ENCODE measurements around the gene CENPP.

Gene CENPP

GRCh38 chr9:92513349-92513748 lies 187.6 kb downstream of the CENPP start:
- DNase-seq, result no peak

GRCh38 chr9:92514635-92515034 lies 188.9 kb downstream of the CENPP start:
- no peak for DNase-seq

- DNase-seq, result no peak
These were observed 190.8 kb downstream of the CENPP start for GRCh38 chr9:92516521-92516920.

- no peak for DNase-seq
These were observed 191.3 kb downstream of the CENPP start for GRCh38 chr9:92517046-92517445.

GRCh38 chr9:92518199-92518598 lies 192.4 kb downstream of the CENPP start:
- DNase-seq, result no peak

- DNase-seq, result no peak
These were observed 195.1 kb downstream of the CENPP start for GRCh38 chr9:92520837-92521236.

GRCh38 chr9:92522983-92523970 lies 197.5 kb downstream of the CENPP start:
- no peak for DNase-seq

GRCh38 chr9:92524881-92525280 lies 199.1 kb downstream of the CENPP start:
- DNase-seq, result no peak

- DNase-seq, result no peak
These were observed 199.6 kb downstream of the CENPP start for GRCh38 chr9:92525306-92525705.

- no peak for DNase-seq
These were observed 201.6 kb downstream of the CENPP start for GRCh38 chr9:92527291-92527828.

GRCh38 chr9:92527832-92528521 lies 202.2 kb downstream of the CENPP start:
- no peak for DNase-seq

- DNase-seq, result no peak
These were observed 202.7 kb downstream of the CENPP start for GRCh38 chr9:92528522-92528849.

- no peak for DNase-seq
These were observed 203.4 kb downstream of the CENPP start for GRCh38 chr9:92529124-92529523.

- DNase-seq, result no peak
These were observed 205.1 kb downstream of the CENPP start for GRCh38 chr9:92530893-92531292.

GRCh38 chr9:92534204-92534603 lies 208.5 kb downstream of the CENPP start:
- DNase-seq, result no peak

- no peak for DNase-seq
These were observed 208.9 kb downstream of the CENPP start for GRCh38 chr9:92534674-92535073.

- DNase-seq, result no peak
These were observed 210.4 kb downstream of the CENPP start, which contains the start of gene ECM2 for GRCh38 chr9:92535940-92536850. TSS of gene ECM2 (minus strand) at chr9:92535990. CDS start at chr9:92522866, 13,124 bp downstream.

- DNase-seq, result no peak
These were observed 212.8 kb downstream of the CENPP start for GRCh38 chr9:92538541-92538940.

GRCh38 chr9:92543972-92544371 lies 218.2 kb downstream of the CENPP start:
- DNase-seq, result no peak

GRCh38 chr9:92545002-92545510 lies 219.3 kb downstream of the CENPP start:
- DNase-seq, result no peak

GRCh38 chr9:92547356-92547755 lies 221.6 kb downstream of the CENPP start:
- no peak for DNase-seq

- no peak for DNase-seq
These were observed 225.0 kb downstream of the CENPP start for GRCh38 chr9:92550765-92551164.
